Neuronal stem cell (in vitro differentiated cells): ENCODE data around the gene VGLL4.

Experiments
- DNase-seq: peaks from one replicate; pipeline ENCODE4 v3.0.0-alpha.2; 2013; ENCODE audit warnings: low spot score
- H2AFZ ChIP-seq: one replicate; pipeline ENCODE4 v1.6.1; 2013; ENCODE audit warnings: mild to moderate bottlenecking, low read length, inconsistent platforms
- H2AK5ac ChIP-seq: 2 replicates; pipeline ENCODE4 v1.6.1; 2013; ENCODE audit warnings: low read depth, mild to moderate bottlenecking, inconsistent platforms, low read length, moderate library complexity, mixed read lengths
- H2BK120ac ChIP-seq: 2 replicates; pipeline ENCODE4 v1.6.1; 2013; ENCODE audit warnings: low read depth, mild to moderate bottlenecking, inconsistent platforms, low read length, moderate library complexity, mixed read lengths
- H2BK12ac ChIP-seq: one replicate; pipeline ENCODE4 v1.6.1; 2013; ENCODE audit warnings: low read length, inconsistent platforms
- H2BK15ac ChIP-seq: 2 replicates; pipeline ENCODE4 v1.6.1; 2013; ENCODE audit warnings: mild to moderate bottlenecking, low read length, inconsistent platforms, mixed read lengths
- H2BK5ac ChIP-seq: one replicate; pipeline ENCODE4 v1.6.1; 2013; ENCODE audit warnings: inconsistent platforms, mild to moderate bottlenecking, low read length, moderate library complexity
- H3K14ac ChIP-seq: one replicate; pipeline ENCODE4 v1.6.1; 2013; ENCODE audit warnings: low read length, inconsistent platforms
- H3K18ac ChIP-seq: 2 replicates; pipeline ENCODE4 v1.6.1; 2013; ENCODE audit warnings: low read length, inconsistent platforms
- H3K23ac ChIP-seq: 2 replicates; pipeline ENCODE4 v1.6.1; 2013; ENCODE audit warnings: low read depth, mild to moderate bottlenecking, mixed read lengths, low read length, inconsistent platforms; ENCODE audit not compliant: poor library complexity
- H3K27ac ChIP-seq: replicated peaks from 3 replicates; pipeline ENCODE4 v1.5.1; 2013; ENCODE audit warnings: low read length, inconsistent platforms
- H3K27me3 ChIP-seq, 3 experiments: 2 replicates each; pipeline ENCODE4 v1.6.1; 2013; ENCODE audit warnings: low read length in 3 of 3, mild to moderate bottlenecking in 2 of 3, inconsistent platforms in 1 of 3, low read depth in 1 of 3, mixed read lengths in 1 of 3, moderate library complexity in 1 of 3; ENCODE audit not compliant: control insufficient read depth in 3 of 3, insufficient read depth in 3 of 3
- H3K36me3 ChIP-seq, 2 donors: replicated peaks in 1 of 2; 2 replicates each; pipeline ENCODE4 v1.6.1; 2013; ENCODE audit warnings: low read length in 2 of 2; ENCODE audit not compliant: control insufficient read depth in 2 of 2, insufficient read depth in 2 of 2
- H3K4ac ChIP-seq: 2 replicates; pipeline ENCODE4 v1.6.1; 2013; ENCODE audit warnings: inconsistent platforms, mild to moderate bottlenecking, low read length, moderate library complexity
- H3K4me1 ChIP-seq, 2 donors: 1 replicate in 1 of 2; 2 replicates in 1 of 2; pipeline ENCODE4 v1.6.1; 2013; ENCODE audit warnings: low read length in 2 of 2, low read depth in 1 of 2; ENCODE audit not compliant: control insufficient read depth in 2 of 2, insufficient read depth in 1 of 2
- H3K4me2 ChIP-seq: one replicate; pipeline ENCODE4 v1.6.1; 2013; ENCODE audit warnings: mild to moderate bottlenecking, low read length, inconsistent platforms; ENCODE audit not compliant: insufficient read depth, poor library complexity, severe bottlenecking
- H3K4me3 ChIP-seq, 2 donors: 2 replicates each; pipeline ENCODE4 v1.5.1; 2013; ENCODE audit warnings: low read length in 2 of 2, mild to moderate bottlenecking in 2 of 2, inconsistent platforms in 1 of 2, moderate library complexity in 1 of 2
- H3K79me1 ChIP-seq: one replicate; pipeline ENCODE4 v1.6.1; 2013; ENCODE audit warnings: low read depth, mild to moderate bottlenecking, inconsistent platforms, low read length, moderate library complexity
- H3K9ac ChIP-seq: one replicate; pipeline ENCODE4 v1.6.1; 2013; ENCODE audit warnings: mild to moderate bottlenecking, low read depth, low read length, inconsistent platforms; ENCODE audit not compliant: poor library complexity
- H3K9me3 ChIP-seq, 2 donors: replicated peaks in 1 of 2; 2 replicates each; pipeline versions ENCODE3 to v1.6.1; 2013; ENCODE audit warnings: low read length in 2 of 2, mild to moderate bottlenecking in 2 of 2, inconsistent platforms in 1 of 2, low read depth in 1 of 2, mixed read lengths in 1 of 2, moderate library complexity in 1 of 2; ENCODE audit not compliant: control insufficient read depth in 2 of 2, insufficient read depth in 1 of 2
- H4K8ac ChIP-seq: one replicate; pipeline ENCODE4 v1.6.1; 2013; ENCODE audit warnings: low read depth, mild to moderate bottlenecking, inconsistent platforms, low read length, moderate library complexity
- H4K91ac ChIP-seq: one replicate; pipeline ENCODE4 v1.6.1; 2013; ENCODE audit warnings: low read length, low read depth, mild to moderate bottlenecking, inconsistent platforms; ENCODE audit not compliant: poor library complexity
- WGBS, 2 donors: extraction: QIAGEN DNeasy Blood & Tissue Kit; methylation state at CpG; one replicate each; pipeline ENCODE4 v1.1.7; 2013; ENCODE audit warnings: missing lambda C conversion rate in 2 of 2, mixed read lengths in 1 of 2; ENCODE audit not compliant: insufficient read length in 2 of 2, insufficient replicate concordance in 1 of 2; ENCODE audit errors: extremely low coverage in 2 of 2; 5-methylcytosine and 5-hydroxymethylcytosine counted together

VGLL4 gene

GRCh38 chr3:11653298-11654055 lies 9.8 kb upstream of the VGLL4 start:
- no CpG with 5 or more reads among the region's 11 CpGs for WGBS, 2 donors
- DNase-seq: no peak
- H2BK12ac ChIP-seq: no peak overlapping the region
- H2AFZ ChIP-seq: no peak overlapping the region
- no peak overlapping the region for H3K27ac ChIP-seq
- H3K4ac ChIP-seq: no peak overlapping the region
- H3K9me3 ChIP-seq: no peaks in the 10 kb centered on the region
- no peak overlapping the region for H2BK5ac ChIP-seq
- H3K36me3 ChIP-seq: no peaks in the 10 kb centered on the region
- no peak overlapping the region for H3K18ac ChIP-seq
- H2AK5ac ChIP-seq: no peak overlapping the region
- no peak overlapping the region for H3K4me2 ChIP-seq
- no peak overlapping the region for H3K9ac ChIP-seq
- no peaks in the 10 kb centered on the region for H3K27me3 ChIP-seq
- no peak overlapping the region for H3K14ac ChIP-seq
- H4K91ac ChIP-seq: no peak overlapping the region
- no peak overlapping the region for H3K23ac ChIP-seq
- no peak overlapping the region for H2BK15ac ChIP-seq
- H3K4me3 ChIP-seq: no peak overlapping the region
- no peak overlapping the region for H4K8ac ChIP-seq
- H2BK120ac ChIP-seq: no peak overlapping the region
- H3K79me1 ChIP-seq: no peaks in the 10 kb centered on the region
- H3K4me1 ChIP-seq: peaks cover 0 to 1% of the 10 kb centered on the region in 2 donors

GRCh38 chr3:11651900-11652299 lies 8.2 kb upstream of the VGLL4 start:
- Histone ChIP-seq H3K27me3 (no peaks in the 10 kb centered on the region), H2BK120ac (no peak overlapping the region), H3K4ac (no peak overlapping the region), H2BK12ac (no peak overlapping the region), H2BK15ac (no peak overlapping the region), H3K18ac (no peak overlapping the region), H3K79me1 (no peaks in the 10 kb centered on the region), H3K9me3 (no peaks in the 10 kb centered on the region), H3K23ac (no peak overlapping the region), H4K8ac (no peak overlapping the region), H3K4me3 (no peak overlapping the region), H2AFZ (no peak overlapping the region), H2BK5ac (no peak overlapping the region), H3K9ac (no peak overlapping the region), H2AK5ac (no peak overlapping the region), H3K14ac (no peak overlapping the region), H3K4me1 (peaks cover 0 to 1% of the 10 kb centered on the region in 2 donors), H3K36me3 (no peaks in the 10 kb centered on the region), H4K91ac (no peak overlapping the region), H3K4me2 (no peak overlapping the region), H3K27ac (no peak overlapping the region)
- no CpG with 5 or more reads among the region's 2 CpGs for WGBS, 2 donors
- DNase-seq: no peak

- Histone ChIP-seq H3K79me1 (no peaks in the 10 kb centered on the region), H3K4me3 (no peak overlapping the region)
- WGBS, 2 donors: no CpG with 5 or more reads among the region's 4 CpGs
These were observed 7.8 kb upstream of the VGLL4 start for GRCh38 chr3:11651477-11651876.

GRCh38 chr3:11650391-11650790 lies 6.7 kb upstream of the VGLL4 start:
- H3K4ac ChIP-seq: no peak overlapping the region
- DNase-seq: no peak
- no peak overlapping the region for H2AFZ ChIP-seq
- no peak overlapping the region for H2BK15ac ChIP-seq
- H3K27ac ChIP-seq: no peak overlapping the region
- H3K79me1 ChIP-seq: no peaks in the 10 kb centered on the region
- H4K8ac ChIP-seq: no peak overlapping the region
- H3K23ac ChIP-seq: no peak overlapping the region
- no peaks in the 10 kb centered on the region for H3K4me1 ChIP-seq
- no CpG with 5 or more reads among the region's 3 CpGs for WGBS, 2 donors
- no peak overlapping the region for H3K14ac ChIP-seq
- no peaks in the 10 kb centered on the region for H3K9me3 ChIP-seq
- no peak overlapping the region for H3K4me2 ChIP-seq
- H2AK5ac ChIP-seq: no peak overlapping the region
- H4K91ac ChIP-seq: no peak overlapping the region
- H3K9ac ChIP-seq: no peak overlapping the region
- no peak overlapping the region for H2BK12ac ChIP-seq
- no peak overlapping the region for H2BK5ac ChIP-seq
- no peaks in the 10 kb centered on the region for H3K27me3 ChIP-seq
- H3K18ac ChIP-seq: no peak overlapping the region
- no peak overlapping the region for H3K4me3 ChIP-seq
- H2BK120ac ChIP-seq: no peak overlapping the region
- no peaks in the 10 kb centered on the region for H3K36me3 ChIP-seq

More at GRCh38 chr3:11651477-11651876, 7.8 kb upstream of the VGLL4 start:
- no peak overlapping the region for H3K27ac ChIP-seq
- H3K4me1 ChIP-seq: peaks cover 0 to 1% of the 10 kb centered on the region in 2 donors
- DNase-seq: no peak
- no peak overlapping the region for H2BK15ac ChIP-seq
- no peak overlapping the region for H4K8ac ChIP-seq
- no peaks in the 10 kb centered on the region for H3K9me3 ChIP-seq
- H3K4me2 ChIP-seq: no peak overlapping the region
- H2BK5ac ChIP-seq: no peak overlapping the region
- H3K9ac ChIP-seq: no peak overlapping the region
- H3K23ac ChIP-seq: no peak overlapping the region
- H3K14ac ChIP-seq: no peak overlapping the region
- no peak overlapping the region for H4K91ac ChIP-seq
- no peak overlapping the region for H2AFZ ChIP-seq
- H2BK120ac ChIP-seq: no peak overlapping the region
- H3K27me3 ChIP-seq: no peaks in the 10 kb centered on the region
- H3K36me3 ChIP-seq: no peaks in the 10 kb centered on the region
- no peak overlapping the region for H2AK5ac ChIP-seq
- H2BK12ac ChIP-seq: no peak overlapping the region
- H3K18ac ChIP-seq: no peak overlapping the region
- H3K4ac ChIP-seq: no peak overlapping the region
